NCI-H526 treated with DMSO at 0.1 percent for 48 hours (cell line): ENCODE results near the gene CKMT1B.
"Not testable (repeated sequence)": the region's sequence is repeated elsewhere in the genome, so short reads cannot be mapped to it uniquely, and the experiment has no call there.

Experiments used
- DNase-seq: peaks from one replicate; lab custom pipeline; 2025; lab: John Stamatoyannopoulos, UW

Gene CKMT1B

GRCh38 chr15:43638464-43639204 lies 44.8 kb downstream of the CKMT1B start:
- DNase-seq = not testable (repeated sequence)
